Measurements from ENCODE around the gene GULP1.

Gene GULP1

DNA sequence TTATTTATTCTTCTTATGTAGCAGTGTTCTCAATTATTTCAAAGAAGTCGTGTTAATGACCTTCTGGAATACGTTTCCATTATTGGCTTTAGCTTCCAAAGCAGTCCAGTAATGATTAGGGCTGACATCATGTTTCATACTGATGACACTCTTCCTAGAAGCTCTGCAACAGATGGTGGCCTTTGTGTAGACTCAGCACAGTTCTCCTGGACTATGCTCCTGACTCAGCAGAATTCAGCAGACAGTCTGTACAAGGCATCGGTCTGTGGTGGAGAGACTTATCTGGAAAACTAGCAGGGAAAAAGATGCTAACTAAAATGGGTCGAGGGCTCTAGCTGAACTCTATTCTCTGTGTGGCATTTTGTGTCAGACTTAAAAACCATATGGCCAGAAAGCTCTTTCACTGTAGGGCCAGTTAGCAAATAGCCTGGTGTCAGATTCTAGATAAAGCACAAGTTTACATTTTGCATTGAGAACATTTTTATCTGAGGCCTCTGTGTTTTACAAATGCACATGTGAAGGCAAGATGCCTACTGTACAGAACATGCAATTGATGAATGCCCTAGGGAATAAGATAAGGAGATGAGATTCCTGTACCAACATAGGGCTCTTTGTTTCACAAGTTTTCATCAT is 35.1 kb downstream of the GULP1 start:
- no peak for DNase-seq

DNA sequence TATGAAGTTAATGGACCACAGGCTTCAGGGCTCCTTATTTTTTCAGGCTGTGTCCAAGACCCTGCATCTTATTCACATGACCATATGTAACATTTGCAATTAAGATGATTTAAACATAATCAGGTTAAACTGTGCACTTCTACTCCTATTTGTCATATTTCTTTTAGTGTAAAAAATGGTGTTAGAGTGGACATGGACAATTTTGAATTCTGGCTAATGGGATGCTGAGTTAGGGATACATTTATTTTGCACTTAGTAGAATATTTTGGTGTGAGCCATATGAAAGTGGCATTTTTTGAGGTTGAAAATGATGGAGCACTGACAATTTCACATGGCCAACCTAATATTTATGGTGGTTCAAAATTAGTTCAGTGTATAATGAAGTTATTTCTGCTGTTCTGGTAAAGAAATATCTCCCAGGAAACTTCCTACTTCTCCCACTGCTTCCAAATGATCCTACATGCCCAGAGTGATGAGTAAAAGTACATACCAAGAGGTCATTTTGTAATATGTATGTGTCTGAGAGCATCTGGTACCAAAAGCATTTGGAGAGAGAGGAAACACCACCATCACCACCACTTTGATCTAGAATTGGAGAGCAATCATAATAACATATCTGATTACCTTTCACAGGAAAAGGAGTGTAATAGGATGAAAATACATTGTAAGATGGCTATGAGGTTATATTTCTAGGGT is 36.0 kb downstream of the GULP1 start:
- DNase-seq, result no peak

DNA sequence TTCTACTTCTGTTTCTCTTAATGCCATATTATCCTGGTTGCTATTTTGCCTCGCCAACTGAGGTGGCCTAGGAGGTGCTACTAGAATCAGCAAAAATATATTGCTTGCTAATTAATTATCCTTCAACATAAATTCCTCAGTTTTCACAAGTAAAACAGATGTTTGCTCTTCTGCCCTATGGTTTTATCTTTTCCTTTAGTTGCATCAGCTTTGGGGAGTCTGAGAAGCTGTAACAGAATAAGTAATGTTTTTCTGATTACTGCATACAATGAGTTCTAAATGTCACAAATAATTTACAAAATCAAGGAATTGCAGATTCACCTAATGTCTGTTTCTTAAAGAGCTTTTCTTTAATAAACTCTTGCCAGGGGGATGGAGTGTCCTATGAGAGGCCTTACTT is 36.7 kb downstream of the GULP1 start:
- DNase-seq, result no peak

DNA sequence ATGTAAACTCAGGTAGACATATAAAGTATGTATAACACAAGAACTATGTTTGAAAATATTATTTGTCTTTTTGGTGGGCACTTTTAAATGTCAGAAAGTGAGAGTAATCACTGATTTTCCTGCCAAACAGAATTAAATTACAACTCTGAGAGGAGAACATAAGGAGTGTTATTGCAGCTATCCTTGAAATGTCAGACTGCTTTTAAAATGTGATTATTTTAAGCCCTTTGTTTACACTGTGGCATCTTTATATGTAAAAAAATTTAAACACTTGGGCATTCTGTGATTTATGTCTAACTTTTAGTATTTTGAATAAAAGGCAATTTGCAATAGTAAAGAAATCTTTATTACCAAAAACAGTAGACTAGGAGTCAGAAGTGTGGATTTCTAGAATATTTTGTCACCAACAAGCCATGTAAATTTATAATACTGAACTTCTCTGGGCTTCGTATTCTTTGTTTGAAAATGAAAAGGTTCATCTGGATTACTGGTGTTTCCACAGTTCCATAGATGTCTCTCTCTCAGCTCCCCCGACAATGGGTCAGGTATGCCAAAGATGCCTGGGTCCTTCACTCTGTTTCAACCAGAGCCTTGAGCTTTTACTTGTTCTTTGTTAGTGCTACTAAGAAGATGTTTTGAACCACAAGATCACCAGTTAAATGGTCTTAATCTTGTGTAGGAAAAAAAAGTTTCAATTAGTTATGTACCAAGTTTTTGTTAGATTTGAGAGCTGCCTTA is 38.8 kb downstream of the GULP1 start:
- no peak for DNase-seq

DNA sequence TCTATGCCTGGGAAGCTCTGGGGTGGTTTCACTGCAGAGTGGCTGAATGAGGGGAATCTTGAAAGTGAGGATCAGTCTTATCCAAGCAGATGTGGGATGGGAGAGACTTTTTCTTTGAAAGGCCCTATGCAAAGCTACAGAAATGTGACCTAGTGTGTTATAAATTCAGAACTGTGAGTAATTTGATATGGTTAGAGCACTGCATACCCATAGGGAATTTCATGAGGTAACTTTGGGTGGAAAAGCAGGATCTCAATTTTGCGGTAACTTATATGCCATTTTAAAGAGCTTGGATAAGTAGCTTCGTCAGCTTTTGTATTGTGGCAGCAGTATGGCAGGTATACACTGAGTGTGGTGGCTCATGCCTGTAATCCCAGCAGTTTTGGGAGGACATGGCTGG is 40.9 kb downstream of the GULP1 start:
- DNase-seq, result no peak

DNA sequence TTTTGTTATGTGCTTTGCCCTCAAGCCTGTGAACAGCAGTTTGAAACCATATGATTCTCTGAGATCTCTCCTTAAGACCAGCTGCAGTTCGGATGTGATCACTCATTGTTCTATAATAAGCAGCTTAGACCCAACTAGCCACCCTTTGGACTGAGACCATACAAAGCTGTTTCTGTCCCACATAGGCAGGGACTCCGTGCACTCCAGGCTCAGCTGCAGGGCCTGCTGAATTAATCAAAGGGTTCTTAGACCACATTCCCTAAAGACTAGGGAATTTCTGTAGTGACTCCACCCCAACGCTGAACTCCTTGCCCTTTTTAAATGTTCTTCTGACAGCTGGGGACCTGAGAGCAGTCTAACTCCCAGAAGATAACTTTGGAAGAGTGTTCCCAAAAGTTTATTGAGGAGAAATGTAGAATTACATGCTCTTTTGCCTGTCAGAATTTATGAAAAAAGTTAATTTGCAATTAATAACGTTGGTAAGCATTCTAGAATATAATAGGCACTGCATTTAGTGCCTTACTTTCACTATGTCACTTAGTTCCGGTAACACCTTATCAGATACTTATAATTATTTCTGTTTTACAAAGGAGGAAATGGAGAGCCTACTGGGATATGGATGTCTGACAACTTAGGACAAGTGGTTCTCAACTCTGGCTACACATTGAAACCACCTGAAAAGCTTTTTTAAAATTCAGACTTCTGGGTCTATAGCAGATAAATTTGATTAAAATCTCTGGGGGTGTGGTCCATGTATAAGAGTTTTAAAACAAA is 42.3 kb downstream of the GULP1 start:
- no peak for DNase-seq

DNA sequence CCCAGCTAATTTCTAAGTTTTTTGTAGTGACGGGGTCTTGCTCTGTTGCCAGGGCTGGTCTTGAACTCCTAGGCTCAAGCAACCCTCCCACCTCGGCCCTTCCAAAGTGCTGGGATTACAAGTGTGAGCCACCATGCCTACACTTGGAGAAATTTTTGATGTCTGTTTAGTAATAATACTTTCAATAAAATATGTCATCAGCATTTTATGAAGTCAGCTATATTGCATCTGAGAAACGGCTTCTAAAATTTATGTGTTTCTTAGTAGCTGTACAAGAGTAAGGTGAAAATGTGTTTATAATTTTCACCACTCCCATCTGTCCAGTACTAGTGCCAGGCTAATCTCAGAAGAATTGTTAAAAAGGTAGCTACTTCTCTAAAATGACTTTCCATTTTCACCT is 46.8 kb downstream of the GULP1 start:
- no peak for DNase-seq

DNA sequence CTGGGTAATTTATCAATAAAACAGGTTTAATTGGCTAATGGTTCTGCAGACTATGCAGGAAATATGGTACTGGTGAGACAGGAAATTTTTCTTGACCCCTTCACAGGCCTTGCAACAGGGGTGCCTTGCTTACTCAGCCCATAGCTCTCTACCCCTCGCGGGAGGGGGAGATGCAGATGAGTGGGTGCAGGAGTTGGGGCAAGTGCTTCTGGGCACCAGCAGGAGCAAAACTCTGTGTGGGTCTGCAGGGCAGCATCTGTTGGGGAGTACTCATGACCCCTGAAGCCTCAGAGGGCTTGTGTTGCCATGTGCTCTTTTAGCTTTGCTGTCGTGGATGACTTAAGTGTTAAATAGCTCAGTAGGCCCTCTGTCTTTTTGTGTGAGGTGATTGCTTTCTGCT is 48.6 kb downstream of the GULP1 start:
- DNase-seq, result no peak

DNA sequence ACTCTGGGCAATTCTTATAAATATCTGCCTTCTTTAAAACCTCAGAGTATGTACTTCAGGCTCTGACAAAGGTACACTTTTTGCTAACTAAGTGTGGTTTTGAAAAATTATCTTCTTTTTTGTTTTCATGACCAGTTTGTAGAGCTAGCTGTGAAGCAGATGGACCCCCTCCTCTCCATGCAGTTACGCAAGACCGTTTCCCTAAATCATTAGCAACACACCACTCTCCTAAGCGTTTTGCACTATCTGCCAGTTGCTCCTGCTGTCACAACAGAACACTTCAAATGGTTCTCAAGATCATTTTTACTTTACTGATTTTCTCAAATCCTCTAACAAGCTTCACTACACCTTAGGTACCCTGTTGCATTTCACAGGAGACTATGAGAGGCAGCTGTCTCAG is 53.3 kb downstream of the GULP1 start:
- no peak for DNase-seq

DNA sequence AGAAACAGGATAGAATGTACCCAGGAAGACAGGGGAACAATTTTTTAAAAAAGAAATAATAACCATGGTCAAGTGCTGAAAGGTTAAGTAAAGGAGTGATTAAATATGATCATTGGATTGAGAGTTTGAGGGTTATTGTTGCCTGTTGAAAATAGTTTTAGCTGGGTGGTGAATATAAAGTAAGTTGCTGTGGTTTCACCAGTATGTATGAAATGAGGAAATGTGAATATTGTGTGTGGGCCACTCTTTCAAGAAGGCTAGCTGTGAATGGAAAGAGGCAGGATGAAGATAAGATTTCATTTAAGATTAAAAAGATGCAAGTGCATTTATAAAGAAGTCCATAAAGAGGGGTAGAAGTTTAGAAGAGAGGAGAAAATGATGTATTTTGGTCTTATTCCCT is 53.8 kb downstream of the GULP1 start:
- DNase-seq, result no peak

DNA sequence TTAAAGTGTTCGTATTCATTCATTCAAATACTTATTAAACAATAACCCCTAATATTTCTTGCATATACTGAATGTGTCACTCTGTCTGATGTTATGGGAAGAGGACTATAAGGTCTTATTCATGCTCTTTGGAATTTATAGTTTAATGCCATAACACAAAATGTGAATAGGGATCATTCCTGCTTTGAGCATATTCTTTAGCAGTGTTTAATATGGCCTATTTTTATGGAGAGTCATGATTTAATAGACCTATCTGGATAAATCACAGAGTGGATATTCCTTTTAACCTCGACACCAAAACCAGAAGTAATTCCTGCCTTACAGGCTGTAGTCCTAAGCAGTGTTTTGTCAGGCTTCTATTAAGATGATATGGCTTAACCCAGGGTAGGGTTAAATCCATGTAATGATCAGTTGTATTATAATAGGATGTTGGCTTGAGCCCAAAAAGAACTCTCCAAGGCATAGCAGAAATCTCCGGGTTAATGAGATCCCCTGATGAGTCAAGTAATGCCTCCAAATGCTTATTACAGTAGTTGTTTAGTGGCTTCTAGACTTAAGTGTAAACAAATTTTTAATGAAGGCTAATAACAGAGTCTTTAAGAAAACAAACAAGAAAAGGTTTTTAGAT is 54.3 kb downstream of the GULP1 start:
- no peak for DNase-seq

DNA sequence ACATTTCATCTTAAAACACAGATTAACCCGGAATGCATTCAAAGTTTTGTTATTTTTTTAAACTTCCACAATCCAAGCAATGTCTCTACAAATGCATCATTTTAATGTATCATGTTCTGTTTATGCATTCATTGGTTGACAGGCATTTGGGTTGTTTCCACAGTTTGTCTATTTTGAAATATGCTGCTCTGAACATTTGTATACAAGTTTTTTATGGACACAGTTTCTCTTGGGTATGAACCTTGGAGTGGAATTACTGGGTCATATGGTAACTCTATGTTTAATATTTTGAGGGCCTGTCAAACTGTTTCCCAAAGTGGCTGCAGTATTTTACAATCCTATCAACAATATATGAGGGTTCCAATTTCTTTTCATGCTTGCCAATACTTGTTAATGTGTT is 57.3 kb downstream of the GULP1 start:
- DNase-seq, result no peak

DNA sequence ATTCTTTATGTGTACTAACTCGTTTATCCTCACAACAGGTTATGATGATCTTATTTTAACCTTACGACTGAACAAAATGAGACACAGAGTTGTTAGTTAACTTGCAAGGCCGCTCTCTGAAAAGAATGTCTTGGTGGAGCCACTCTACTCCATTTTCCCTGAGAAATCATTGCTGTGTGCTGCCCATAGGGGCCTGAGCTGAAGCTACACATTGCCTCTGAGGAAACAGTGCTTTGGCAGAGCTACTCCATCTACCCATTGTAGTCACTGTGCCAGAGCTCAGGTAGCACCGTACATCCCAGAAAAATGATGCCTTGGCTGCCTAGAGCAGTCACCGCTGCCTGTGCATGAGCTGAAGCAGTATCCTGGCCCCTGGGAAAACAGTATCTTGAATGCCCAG is 61.6 kb downstream of the GULP1 start:
- DNase-seq, result no peak

DNA sequence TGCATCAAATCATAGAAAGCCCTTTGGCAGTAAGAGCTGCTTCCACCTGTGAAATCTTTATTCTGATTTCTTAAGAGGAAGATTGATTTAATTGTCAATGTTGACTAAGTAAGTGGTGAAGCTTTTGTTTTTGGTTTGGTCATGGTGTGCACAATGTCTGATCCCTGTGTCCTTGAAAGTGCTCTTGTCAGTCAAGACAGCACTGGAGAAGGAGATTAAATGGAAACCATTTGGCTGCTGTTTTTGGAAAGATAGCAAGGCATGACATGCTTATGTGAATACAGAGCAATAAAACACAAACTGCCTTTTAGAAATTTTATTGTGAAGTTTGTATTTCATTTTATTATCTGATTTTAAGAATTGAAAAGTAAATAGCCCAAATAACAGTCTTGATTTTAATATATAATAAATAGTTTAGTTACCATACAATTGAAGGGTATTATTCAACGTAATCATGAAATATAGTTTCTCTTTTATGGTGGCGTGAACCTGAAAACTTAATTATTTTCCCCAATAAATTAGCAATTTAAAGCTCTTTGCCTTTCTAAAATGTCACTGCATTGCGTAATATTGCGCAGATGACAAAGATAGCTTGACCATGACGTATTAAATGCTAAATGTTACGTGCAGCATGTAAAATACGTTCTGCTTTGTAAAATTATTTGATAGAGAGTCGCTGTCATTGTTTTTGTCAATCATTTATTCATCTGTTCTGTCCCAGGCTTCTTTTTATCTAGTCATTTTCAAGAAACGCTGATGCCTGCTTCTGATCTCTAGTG is 69.0 kb downstream of the GULP1 start:
- no peak for DNase-seq

DNA sequence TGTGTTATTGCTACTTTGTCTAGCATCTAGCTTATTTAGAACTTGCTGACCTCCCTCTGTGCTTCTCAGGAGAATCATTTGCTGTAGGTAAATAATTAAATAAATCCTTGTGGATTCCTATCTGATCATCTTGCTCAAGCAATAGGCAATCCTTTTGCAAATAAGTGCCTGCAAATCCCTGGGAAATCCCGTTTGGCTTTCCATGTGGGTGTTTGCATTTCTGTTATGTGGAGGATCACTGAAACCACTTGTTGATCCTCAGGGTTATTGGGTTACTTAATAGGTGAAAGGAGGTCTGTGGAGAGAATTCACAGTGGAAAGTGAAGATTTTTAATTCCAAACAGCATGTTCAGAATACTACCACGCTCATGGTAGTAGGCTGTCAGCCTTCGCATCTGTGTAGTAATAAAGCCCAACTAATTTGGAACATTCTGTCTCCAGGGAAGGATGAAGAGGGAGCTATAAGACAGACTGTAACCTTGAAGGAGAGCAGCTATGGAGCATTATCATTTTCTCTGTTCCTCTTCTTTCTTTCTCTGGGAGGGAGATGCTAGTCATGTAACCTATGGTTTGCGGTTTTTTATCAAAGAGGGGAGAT is 72.5 kb downstream of the GULP1 start:
- DNase-seq, result no peak

DNA sequence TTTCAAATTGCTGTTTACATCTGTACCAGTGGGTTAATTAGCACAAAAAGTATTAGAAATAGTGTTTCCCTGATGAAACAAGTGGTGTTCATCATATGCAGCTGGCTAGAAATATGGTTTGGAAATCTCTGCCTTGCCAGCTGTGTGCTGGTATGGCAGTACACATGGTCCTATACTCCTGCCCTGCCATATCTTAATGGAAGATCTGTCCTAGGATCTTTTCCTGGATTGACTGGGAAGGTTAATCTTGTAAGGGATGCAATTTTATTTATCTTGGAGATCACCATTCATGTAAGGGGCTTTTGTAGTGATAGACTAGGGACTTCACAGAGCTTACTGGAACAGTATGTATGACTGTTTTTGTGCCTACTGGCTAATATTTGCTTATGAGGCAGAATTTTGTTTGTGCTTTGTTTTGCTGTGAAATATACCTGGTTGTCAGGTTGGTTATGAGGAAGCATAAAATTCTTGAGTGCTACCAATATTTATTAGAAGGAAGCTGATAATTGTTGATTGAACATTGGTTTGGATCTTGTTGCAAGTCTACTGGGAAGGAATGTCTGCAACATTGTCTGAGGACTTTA is 73.5 kb downstream of the GULP1 start:
- no peak for DNase-seq

DNA sequence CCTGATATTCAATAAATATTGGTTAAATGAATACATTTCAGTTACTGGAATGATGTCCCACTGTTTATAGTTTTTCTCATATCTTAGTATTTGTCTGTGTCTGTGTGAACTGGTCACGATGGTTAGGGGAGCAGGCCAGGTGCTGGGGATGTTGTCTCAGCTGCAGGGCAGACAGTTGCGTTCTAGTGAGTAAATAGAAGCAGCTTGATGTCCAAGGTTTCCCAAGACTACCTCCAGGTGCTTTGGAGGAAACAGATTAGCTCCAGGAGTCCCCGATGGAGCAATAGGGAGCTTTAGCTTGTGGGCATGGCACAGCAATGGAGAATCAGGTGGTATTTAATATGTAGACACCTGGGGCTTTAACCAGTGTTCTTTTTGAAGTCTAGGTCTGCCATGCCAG is 75.5 kb downstream of the GULP1 start:
- no peak for DNase-seq

DNA sequence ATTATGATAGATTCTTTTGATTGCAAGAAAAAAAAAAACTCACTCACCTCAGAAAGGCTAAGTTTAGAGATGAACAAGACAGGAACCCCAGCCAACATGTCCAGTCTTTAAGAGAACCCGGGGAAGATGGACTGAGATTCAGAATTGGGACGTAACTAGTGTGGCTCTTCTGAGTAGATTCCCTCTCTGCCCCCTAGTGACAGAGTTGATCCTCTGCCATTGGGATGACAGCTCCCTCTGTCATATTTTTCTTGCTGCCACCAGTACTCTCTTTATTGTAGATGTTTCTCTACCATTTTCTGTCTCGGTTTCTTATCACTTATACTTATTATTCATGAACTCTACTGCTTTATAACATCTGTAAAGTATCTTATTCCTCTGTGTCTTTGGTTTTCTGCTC is 77.7 kb downstream of the GULP1 start:
- no peak for DNase-seq

DNA sequence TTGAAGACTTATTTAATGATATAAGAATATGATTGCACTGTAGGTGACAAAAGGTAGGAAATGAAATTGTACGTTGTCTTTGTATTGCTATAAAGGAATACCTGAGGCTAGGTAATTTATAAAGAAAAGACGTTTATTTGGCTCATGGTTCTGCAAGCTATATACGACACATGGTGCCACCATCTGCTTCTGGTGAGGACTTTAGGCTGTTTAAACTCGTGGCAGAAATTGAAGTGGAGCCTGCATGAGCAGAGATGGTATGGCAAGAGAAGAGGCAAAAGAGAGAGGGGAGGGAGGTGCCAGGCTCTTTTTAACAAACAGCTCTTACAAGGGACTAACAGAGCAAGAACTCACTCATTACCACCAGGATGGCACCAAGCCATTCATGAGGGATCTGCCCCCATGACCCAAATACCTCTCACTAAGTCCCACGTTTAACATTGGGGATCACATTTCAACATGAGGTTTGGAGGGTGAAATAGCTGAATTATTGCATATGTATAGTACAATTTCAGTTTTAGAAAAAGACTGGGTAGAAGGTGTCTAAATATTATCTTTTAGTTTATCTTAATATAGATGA is 86.8 kb downstream of the GULP1 start:
- no peak for DNase-seq

DNA sequence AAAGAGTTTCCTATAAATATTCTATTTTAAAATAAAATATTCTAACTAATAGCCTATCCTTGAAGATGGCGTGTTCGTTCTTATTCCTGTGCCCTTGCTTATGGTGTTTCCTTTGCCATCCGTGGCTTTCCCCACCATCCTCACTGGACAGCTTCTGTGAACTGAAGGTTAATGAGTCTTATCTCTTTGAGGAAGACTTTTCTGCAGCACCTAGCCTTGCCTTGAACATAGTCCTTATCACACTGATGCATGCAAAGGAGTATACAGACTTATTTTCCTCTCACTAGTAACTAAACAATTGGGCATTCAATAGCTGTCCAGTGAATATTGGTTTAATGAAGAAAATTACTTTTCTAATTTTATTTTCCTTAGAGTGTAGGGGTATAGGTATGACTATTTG is 88.1 kb downstream of the GULP1 start:
- no peak for DNase-seq

DNA sequence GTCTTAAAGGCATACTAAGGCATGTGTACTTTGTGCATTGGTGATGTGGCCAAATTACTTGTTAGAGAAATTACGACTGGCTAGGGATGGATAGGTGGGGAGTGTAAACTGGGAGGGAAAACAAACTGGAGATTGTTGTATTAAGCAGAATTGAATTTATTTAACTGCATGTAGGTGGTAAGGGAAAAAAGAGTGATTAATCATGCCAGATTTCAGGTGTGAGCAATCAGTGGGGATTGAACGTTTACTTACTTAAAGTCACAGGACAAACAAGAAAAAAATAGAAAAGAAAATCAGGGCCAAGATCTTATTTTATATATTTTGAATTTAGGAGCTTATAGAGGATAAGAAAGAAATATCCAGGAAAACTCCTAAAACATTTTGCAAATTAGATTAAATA is 88.6 kb downstream of the GULP1 start:
- DNase-seq, result no peak
